Adipocyte (in vitro differentiated cells): Measurements from ENCODE around the gene DPH2.

Experiments
- DNase-seq: peaks from one replicate; pipeline ENCODE4 v3.0.0-alpha.2; 2015; ENCODE audit warnings: low read depth
- H3K27me3 ChIP-seq: replicated peaks from 2 replicates; pipeline ENCODE4 v1.7.0; 2013; ENCODE audit warnings: mild to moderate bottlenecking, low read length, moderate library complexity; ENCODE audit not compliant: control insufficient read depth, insufficient read depth
- H3K36me3 ChIP-seq: 2 replicates; pipeline ENCODE4 v1.7.0; 2013; ENCODE audit warnings: low read length, mild to moderate bottlenecking, moderate library complexity; ENCODE audit not compliant: control insufficient read depth, insufficient read depth, severe bottlenecking
- H3K4me1 ChIP-seq: 2 replicates; pipeline ENCODE4 v1.7.0; 2013; ENCODE audit warnings: mild to moderate bottlenecking, low read length, moderate library complexity; ENCODE audit not compliant: control insufficient read depth, insufficient read depth
- H3K4me3 ChIP-seq: 2 replicates; pipeline ENCODE4 v1.7.0; 2013; ENCODE audit warnings: mild to moderate bottlenecking, low read length, moderate library complexity
- H3K9ac ChIP-seq: 2 replicates; pipeline ENCODE4 v1.7.0; 2013; ENCODE audit warnings: mild to moderate bottlenecking, low read length, moderate library complexity
- H3K9me3 ChIP-seq: 2 replicates; pipeline ENCODE4 v1.7.0; 2013; ENCODE audit warnings: mild to moderate bottlenecking, low read length, moderate library complexity; ENCODE audit not compliant: control insufficient read depth

The DPH2 gene

DNA sequence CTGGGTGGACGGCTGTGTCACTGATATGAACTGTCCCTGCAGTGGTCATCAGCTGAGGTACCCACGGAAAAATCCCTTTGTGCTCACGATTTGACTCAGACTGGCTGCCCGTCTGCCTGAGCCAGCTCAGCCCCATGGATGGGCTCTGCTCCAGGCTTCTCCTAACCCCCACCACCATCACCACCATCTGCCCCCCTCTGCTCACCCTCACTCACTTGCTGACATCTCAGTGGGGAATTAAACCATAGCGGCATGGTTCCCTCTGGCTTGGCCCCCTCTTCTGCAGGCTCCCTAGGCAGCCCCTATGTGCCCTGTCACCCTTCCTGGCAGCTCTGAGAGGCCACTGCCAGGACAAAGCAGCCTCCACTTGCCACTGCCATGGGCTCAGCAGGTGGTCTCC, 44.1 kb downstream of the DPH2 start:
- Histone ChIP-seq H3K9me3 (no peaks in the 10 kb centered on the region), H3K4me1 (peaks cover 8% of the 10 kb centered on the region), H3K9ac (no peak overlapping the region), H3K4me3 (no peak overlapping the region), H3K27me3 (no peaks in the 10 kb centered on the region), H3K36me3 (no peaks in the 10 kb centered on the region)
- no peak for DNase-seq

DNA sequence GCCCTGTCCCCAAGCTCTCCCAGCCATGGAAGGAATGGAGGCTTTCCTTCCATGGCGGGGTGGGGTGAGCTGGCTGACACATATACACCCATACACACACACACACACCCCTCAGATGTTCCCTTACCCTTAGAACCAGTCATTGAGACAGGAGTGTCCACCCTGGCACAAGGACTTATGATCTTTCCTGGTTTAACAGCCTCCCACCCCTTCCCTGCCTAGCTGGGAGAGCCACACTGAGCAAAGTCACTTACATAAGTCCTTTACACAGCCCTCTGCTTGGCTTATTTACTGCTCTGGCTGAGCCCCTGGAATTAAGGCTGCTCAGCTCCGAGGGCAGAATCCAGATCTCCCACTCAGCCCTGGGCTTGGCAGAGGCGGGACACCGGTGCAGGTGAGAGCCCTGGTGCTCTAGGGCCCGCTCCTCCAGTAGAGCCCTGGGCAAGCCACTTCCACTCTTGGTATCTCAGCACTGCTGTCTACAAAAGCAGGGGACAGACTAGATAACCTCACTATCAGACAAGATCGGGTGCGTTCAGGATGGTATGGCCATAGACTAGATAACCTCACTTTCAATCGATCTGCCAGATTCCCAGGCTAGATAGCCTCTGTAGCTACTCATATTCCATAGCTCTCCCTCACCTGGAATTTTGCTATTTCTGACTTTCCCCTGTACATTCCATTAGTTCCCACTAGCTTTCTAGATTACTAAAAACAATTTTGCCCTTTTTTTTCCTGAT, 44.7 kb downstream of the DPH2 start:
- Histone ChIP-seq H3K9me3 (no peaks in the 10 kb centered on the region), H3K4me3 (no peak overlapping the region)
- no peak for DNase-seq

DNA sequence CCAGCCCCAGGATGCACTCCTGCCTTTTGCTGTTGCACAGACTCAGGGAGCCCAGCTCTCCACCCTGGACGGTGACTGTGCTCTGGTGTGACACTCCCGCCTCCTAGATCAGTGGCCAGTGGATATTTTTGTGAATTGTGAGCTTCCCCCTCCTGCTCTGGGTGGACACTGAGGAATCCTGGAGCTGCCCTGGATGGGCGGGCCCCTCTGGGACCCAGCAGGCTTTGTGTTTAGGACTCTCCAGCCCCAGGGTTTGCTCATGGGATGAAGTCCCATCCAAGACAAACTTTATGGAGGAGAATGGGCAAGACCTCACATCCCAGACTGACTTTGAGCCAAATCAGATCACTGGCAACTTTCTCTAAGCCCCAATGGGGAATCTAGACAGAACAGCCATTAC, 45.4 kb downstream of the DPH2 start:
- no peaks in the 10 kb centered on the region for H3K9me3 ChIP-seq
- H3K9ac ChIP-seq: no peak overlapping the region
- no peak overlapping the region for H3K4me3 ChIP-seq
- no peak for DNase-seq
- no peaks in the 10 kb centered on the region for H3K36me3 ChIP-seq
- no peaks in the 10 kb centered on the region for H3K27me3 ChIP-seq
- peaks cover 8% of the 10 kb centered on the region for H3K4me1 ChIP-seq

More for the DNA sequence above, 44.7 kb downstream of the DPH2 start:
- Histone ChIP-seq H3K9ac (peak overlapping the region; percentile 20), H3K4me1 (peaks cover 8% of the 10 kb centered on the region), H3K27me3 (no peaks in the 10 kb centered on the region), H3K36me3 (no peaks in the 10 kb centered on the region)

DNA sequence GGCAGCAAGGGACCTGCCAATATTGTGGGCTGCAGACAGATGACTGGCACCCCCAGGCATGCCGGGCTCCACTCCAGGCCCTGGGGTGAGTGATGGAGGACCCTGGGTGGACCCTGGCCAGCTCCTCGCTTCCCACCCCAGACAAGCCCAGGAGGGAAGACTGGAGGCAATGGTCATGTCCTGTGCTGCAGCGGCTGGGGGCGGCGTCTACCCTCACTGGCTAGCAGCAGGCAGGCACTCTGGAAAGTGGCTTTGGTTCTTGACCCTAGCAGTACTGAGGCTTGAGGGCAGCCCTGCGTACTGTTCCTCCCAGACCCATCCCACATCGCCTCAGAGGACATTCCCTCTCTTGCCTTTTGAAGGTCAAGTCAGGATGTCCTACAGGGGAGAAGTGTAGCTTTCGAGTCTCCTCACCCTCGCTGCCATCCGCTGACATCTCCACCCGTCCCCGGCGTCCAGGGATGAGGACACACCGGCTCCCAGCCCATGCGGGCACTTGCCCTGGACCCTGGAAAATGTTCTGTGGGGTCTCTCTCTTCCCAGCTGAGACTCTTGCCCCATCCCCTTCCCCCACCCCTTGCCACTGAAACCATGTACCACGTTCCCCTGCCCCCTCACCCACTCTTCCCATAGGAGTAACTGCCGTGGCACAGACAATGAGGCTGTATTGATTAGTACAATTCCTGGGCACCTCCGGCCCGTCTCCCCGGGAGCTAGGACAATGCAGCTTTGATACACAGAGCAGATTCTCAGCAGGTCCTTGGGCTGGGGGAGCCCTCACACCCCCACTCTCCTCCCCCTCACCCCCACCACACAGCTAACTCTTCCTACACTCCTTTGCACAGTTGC, 46.5 kb downstream of the DPH2 start:
- no peaks in the 10 kb centered on the region for H3K27me3 ChIP-seq
- no peak overlapping the region for H3K4me3 ChIP-seq
- DNase-seq: no peak
- H3K36me3 ChIP-seq: peaks cover 1% of the 10 kb centered on the region
- no peak overlapping the region for H3K9ac ChIP-seq
- no peaks in the 10 kb centered on the region for H3K9me3 ChIP-seq
- H3K4me1 ChIP-seq: peaks cover 8% of the 10 kb centered on the region

DNA sequence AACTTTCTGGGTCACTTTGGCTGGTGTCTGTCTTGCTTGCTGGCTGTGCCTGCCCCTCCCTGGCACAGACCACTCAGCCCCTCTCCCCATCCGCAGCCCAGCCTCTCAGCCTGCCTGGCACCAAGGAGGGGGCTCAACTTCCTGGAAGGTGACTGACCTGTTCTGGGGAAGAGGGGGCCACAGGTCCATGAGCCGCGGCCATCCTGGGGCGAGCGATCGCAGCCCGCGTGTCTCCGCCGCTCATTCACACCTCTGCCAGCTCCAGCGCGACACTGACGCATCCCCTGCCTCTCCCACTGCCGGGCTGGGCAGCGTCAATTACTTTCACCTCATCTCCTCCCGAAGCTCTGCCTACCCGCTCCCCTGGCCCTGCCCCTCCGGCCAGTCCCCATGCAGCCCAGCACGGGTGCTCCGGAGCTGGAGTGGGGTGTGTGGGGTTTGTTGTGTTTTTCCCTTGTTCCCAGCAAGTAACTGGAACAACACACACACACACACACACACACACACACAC, 47.1 kb downstream of the DPH2 start:
- H3K9me3 ChIP-seq: no peaks in the 10 kb centered on the region
- no peak overlapping the region for H3K4me3 ChIP-seq
- H3K9ac ChIP-seq: no peak overlapping the region
- H3K27me3 ChIP-seq: no peaks in the 10 kb centered on the region
- peaks cover 8% of the 10 kb centered on the region for H3K4me1 ChIP-seq
- no peak for DNase-seq
- H3K36me3 ChIP-seq: peaks cover 8% of the 10 kb centered on the region

DNA sequence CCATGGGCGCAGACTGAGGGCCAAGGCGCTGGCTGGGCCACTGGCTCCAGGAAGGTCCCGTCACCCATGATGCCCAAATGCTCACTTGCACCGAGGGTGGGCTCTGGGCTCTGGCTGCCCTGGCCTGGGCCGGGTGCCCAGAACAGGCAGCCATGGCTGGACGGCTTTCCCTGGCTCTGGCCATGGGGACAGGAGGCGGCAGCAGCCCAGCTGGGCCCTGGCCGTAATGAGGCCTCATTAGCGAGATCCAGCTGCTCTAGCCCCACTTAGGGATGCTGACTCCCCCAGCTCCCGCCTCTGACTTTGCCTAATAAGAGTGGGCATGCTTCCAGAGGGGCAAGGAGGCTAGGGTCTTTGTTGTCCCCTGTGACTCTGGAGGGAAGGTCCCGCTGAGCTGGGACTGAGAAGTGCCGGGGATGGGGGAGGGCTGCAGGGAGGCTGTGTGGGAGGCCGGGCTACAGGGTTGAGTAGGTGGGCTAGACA, 49.7 kb downstream of the DPH2 start:
- DNase-seq: no peak

DNA sequence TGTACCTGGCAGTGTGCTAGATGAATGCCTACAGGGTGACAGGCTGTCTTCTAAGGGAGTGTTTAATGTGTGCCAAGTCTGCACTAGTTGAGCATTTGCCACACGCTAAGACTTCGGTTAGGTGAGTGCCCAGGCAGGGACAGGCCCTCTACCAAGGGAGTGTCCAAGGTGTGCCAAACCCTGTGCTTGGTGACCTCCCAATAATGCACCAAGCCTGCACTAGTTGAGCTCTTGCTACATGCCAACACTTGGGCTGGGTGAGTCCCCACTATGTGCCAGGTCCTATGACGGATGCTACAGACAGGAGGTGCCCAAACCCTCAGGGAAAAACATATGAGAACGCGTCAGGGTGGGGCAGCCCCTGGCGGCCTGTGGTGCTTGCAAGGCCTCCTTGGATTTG, 50.7 kb downstream of the DPH2 start:
- Histone ChIP-seq H3K4me3 (no peak overlapping the region), H3K4me1 (peaks cover 3% of the 10 kb centered on the region), H3K9me3 (no peaks in the 10 kb centered on the region), H3K27me3 (no peaks in the 10 kb centered on the region), H3K36me3 (peaks cover 17% of the 10 kb centered on the region), H3K9ac (no peak overlapping the region)
- no peak for DNase-seq

More for the DNA sequence above, 49.7 kb downstream of the DPH2 start:
- Histone ChIP-seq H3K9ac (no peak overlapping the region), H3K27me3 (no peaks in the 10 kb centered on the region), H3K4me1 (peaks cover 8% of the 10 kb centered on the region), H3K36me3 (peaks cover 17% of the 10 kb centered on the region), H3K9me3 (no peaks in the 10 kb centered on the region), H3K4me3 (no peak overlapping the region)

DNA sequence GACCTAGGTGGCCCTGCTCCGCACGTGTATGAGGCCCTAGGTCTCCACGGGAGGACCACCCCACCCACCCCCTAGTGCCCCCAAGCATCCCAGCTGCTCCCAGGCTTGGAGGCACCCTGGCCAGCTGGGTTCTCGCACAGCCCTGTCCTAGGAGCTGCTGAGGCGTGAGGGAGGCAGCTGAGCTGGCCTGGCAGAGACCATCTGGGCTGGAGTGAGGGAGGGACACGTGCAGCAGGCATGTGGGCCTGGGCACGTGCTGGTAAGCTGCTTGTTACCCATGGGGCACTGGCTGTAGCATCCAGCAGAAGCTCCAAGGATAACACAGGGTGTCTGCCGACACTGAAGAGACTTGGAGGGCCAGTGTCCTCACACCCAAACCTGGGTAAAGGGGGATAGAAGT, 51.3 kb downstream of the DPH2 start:
- Histone ChIP-seq H3K9ac (no peak overlapping the region), H3K4me1 (no peaks in the 10 kb centered on the region), H3K36me3 (peaks cover 17% of the 10 kb centered on the region), H3K9me3 (no peaks in the 10 kb centered on the region), H3K4me3 (no peak overlapping the region), H3K27me3 (no peaks in the 10 kb centered on the region)
- no peak for DNase-seq

DNA sequence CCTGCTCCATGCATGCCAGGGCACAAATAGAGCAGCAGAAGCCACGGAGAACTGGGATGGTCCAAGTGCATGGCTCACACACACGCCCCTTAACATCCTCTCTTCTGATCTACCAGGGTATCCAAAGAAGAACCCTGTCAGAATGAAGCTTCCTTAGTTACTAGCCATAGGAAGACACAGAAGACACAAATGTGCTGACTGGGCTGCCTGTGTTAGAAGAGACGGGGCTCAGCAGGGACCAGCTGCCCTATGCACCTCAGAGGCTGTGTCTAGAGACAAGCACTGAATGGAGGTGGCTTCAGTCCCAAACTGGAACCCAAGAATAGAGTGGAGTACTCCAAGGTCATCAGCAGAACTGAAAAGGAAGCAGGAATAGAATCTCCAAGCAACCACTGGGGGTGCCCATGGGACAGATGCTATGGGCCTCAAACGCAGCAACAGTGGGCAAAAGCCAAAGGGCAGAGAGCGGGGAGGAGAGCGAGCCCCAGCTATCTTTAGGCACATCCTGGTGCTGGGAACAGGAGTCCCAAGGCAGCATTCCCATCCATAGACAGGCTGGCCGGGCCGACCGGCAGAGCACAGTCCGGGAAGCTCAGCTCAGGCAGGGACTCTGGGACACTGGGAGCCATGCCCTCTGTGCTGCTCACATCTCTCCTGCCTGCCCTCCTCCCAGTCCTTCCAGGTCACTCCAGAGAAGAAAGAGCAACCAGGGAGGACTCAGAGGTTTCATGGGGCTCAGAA, 51.9 kb downstream of the DPH2 start:
- Histone ChIP-seq H3K9me3 (no peaks in the 10 kb centered on the region), H3K4me1 (no peaks in the 10 kb centered on the region), H3K27me3 (no peaks in the 10 kb centered on the region)

More for the DNA sequence above, 51.9 kb downstream of the DPH2 start:
- Histone ChIP-seq H3K4me3 (no peak overlapping the region), H3K9ac (no peak overlapping the region), H3K36me3 (peaks cover 17% of the 10 kb centered on the region)
- DNase-seq: no peak
